Astrocyte (in vitro differentiated cells and primary cell): ENCODE data around the gene TWIST2.

ENCODE experiments used
- CTCF ChIP-seq: IDR thresholded peaks from 2 replicates; pipeline ENCODE4 v1.5.1; 2011; ENCODE audit warnings: low read depth, mild to moderate bottlenecking, inconsistent platforms, low read length, moderate library complexity; ENCODE audit not compliant: insufficient read depth
- EZH2 ChIP-seq: IDR thresholded peaks from 2 replicates; pipeline ENCODE4 v1.6.1; 2012; ENCODE audit warnings: mild to moderate bottlenecking, low read length, inconsistent platforms; ENCODE audit not compliant: insufficient read depth

GRCh38 chr2:238843476-238843875 lies 4.4 kb upstream of the TWIST2 start:
- TF ChIP-seq CTCF (no peak), EZH2 (no peak)
